OCI-LY7 (cell line): ENCODE data around the gene SV2B.

Experiments
- EZH2phosphoT487 ChIP-seq: fragments of 200-600 bp; sonication (generic); IDR thresholded peaks from 2 replicates; pipeline ENCODE4 v1.6.1; 2018; ENCODE audit warnings: low read depth, borderline replicate concordance, mild to moderate bottlenecking, mixed run types, antibody characterized with exemption, low read length, moderate library complexity, mixed read lengths
- TF ChIP-seq, protein P1 (sequence below): fragments of 200-600 bp; sonication (generic); conservative IDR thresholded peaks from 2 replicates; pipeline ENCODE4 v1.5.1; 2014; ENCODE audit warnings: mild to moderate bottlenecking, antibody characterized with exemption, low read length, moderate library complexity, mixed read lengths

DNA sequence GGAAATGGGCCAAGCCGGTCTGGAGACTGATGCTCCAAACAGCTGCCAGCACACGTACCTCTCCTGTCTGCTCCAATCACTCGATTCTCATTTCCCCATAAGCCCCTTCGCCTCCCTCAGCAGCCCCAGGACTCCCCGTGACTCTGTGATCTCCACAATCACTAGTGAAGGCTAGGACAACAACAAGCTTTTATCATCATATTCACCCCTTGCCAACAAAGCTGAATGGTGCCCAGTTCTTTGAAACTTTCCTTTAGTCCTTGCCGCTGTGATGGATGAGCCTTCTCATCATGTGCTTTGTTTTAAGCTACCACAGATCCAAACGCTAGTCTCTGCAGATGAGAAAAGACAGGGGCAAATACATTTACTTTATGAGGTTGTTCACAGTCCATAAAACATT, 242.0 kb downstream of the SV2B start:
- TF ChIP-seq, protein P1, sequence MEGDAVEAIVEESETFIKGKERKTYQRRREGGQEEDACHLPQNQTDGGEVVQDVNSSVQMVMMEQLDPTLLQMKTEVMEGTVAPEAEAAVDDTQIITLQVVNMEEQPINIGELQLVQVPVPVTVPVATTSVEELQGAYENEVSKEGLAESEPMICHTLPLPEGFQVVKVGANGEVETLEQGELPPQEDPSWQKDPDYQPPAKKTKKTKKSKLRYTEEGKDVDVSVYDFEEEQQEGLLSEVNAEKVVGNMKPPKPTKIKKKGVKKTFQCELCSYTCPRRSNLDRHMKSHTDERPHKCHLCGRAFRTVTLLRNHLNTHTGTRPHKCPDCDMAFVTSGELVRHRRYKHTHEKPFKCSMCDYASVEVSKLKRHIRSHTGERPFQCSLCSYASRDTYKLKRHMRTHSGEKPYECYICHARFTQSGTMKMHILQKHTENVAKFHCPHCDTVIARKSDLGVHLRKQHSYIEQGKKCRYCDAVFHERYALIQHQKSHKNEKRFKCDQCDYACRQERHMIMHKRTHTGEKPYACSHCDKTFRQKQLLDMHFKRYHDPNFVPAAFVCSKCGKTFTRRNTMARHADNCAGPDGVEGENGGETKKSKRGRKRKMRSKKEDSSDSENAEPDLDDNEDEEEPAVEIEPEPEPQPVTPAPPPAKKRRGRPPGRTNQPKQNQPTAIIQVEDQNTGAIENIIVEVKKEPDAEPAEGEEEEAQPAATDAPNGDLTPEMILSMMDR = no peak
- no peak for TF ChIP-seq EZH2phosphoT487
